Activated CD4-positive, CD25-positive, alpha-beta regulatory T cell treated with anti-CD3 and anti-CD28 coated beads, Interleukin-2, amount 50 U/mL, for 16 hours (primary cell): Measurements from ENCODE around the gene KCNMA1.

Source experiments
- DNase-seq: peaks from one replicate; pipeline ENCODE4 v3.0.0-alpha.2; 2020; ENCODE audit warnings: low read depth, low spot score

Gene KCNMA1

DNA sequence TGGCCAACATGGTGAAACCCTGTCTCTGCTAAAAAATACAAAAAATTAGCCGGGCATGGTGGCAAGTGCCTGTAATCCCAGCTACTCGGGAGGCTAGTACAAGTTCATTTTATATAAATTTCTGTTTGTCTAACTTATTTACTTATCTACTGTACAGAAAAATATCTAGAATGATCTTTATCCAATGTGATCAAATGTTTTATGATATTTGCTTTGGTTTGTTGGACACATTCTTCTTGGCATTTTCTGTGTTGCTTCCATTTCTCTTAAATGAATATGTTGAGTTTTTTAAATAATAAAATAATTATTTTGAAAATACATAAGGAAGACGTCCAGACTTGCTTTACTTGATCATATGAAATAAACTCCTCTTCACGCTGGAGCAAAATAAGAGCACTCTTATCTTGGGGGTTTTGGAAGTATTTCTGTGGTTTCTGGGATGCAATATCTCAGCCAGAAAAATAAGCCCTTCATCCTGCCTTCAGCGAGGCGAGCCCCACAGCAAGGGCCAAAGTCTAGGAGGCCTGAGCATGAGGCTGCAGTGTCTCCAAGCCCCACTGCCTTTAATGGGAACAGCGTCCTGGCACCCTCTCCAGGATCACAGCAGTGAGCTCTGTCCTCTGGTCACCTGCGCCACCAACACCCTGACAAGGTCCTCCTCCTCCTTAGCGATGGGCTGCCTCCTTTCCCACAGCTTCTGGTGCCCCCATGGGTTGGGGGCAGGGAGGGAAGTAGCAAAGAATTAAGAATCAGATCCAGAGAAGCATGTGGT lies 480.2 kb downstream of the KCNMA1 start:
- DNase-seq, result no peak

DNA sequence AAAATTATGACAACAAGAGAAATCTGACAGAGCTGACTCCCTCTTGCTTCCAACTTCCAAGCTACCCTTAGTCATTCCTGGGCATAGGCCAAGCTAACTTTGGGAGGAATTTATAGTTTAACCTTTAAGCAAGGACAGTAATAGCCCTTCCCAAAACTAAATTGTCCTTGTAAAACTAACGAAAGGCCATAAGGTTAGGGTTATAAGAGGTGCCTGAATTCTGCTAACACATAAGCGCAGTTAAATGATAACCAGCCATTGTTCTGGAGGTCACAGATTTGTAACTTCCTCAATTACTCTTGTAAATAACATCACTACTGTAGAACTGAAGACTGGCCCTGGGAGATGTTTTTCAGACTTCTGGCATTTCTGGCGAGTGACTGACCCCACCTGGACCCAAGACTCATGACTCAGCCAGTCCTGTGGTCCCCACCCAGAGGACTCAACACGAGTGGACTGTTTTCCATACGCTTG lies 481.2 kb downstream of the KCNMA1 start:
- no peak for DNase-seq

DNA sequence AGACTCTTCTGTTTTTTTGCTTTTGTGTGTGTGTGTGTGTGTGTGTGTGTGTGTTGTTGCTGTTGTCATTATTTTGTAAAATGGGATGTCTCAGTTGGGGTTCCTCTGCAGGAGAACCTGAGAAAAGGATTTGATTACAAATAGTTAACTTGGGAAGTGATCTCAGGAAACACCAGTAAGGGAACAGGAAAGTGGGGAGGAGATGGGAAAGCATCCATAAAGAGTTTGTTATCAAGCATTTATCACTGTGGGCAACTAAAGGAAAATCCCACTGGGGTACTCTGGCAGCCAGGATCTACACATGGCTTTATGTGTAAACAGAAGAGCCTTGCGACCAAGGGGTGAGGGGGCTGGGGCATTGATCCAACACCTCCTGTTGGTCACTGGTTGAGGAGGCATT lies 485.4 kb downstream of the KCNMA1 start:
- DNase-seq, result no peak

DNA sequence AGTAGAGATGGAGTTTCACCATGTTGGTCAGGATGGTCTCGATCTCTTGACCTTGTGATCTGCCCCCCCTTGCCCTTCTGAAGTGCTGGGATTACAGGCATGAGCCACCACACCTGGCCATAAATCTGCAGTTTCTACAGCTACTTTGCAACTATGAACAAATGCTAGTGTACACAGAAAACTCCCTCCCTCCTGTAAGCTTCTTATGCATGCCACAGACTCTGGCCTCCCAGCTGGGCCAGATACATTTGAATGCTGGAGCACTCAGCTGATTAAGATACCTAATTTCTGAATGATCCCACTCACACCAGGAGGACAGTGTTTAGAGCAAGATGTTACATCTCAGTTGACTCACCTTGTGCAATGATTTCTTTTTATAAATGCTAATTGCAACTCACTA lies 486.2 kb downstream of the KCNMA1 start:
- DNase-seq, result no peak

DNA sequence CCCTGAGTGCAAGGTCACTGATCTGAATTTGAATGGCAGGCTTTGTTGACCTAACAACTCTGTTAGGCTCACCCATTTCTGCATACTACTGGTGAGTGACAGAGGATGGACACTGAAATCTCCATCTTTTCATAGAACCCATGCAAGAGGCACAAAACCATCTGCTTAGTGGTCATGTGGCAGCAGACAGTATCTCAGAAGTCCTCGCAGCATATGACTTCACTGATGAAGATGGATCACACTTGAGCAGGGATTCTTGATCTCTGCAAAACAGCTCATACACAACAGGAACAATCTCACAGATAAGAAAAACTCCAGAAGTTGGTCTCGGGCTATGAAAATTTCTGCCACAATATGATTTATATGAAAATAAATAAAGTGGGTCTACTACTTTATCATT lies 487.9 kb downstream of the KCNMA1 start:
- DNase-seq, result no peak

DNA sequence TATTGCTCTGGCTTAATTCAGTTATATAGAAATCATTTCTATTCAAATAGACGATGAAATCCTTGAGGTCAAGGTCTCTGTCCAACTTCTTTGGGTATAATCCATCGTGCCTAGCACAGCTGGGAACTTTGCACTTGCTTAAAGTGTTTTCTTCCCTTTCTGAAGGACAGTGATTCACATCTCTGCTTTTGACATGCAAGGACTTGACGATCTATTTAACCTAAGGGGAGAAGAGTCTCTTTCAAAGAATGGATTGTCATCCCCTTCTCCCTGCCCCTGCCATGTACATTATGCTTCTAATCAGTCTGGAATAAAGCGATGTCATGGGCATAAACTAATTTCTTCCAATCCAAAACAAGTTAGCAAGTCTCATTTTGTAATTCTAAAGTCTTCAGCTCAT lies 488.6 kb downstream of the KCNMA1 start:
- no peak for DNase-seq

DNA sequence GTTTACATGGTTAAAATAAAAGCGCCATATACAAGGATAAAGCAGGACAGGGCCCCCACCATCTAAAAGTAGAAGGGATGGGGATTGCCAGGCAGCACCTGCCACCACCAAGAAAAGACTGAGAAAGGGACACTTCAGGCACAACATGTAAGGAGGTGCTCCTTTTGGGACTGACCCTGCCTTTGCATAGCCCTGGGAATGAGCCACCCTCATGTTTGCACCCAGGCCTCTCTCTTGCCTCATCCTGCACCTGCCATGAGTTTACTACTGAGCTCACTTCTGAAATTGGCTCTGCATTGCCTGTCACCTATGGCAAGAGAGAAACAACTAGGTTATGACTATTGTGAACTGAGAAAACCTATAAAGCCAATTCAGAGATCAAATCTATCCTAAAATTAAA lies 489.7 kb downstream of the KCNMA1 start:
- no peak for DNase-seq

DNA sequence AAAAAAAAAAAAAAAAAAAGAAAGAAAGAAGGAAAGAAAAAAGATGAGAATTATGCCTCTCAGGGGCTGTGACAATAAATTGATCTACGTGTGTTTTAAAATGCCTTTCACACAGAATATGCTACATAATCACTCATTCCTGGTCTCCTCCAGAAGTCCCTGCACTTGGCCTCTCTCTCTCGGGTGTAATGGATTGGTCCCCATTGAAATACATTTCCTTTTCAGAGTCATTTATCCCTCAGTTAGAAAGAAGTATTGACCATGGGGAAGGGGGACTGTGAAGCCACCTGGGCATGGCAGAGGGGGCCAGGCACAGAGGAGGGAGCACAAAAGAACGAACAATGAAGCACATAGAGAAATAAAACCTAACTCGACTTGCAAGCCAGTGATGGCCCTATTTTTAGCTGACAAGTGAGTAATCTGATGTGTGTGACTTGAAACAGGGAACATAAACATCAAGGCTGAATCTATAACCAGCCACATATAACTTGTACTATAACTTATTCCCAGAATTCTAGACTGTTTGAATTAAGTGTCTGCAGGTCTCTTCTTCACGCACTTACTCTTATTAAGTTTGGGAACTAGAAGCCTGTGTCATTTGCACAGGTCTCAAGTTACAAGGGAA lies 490.8 kb downstream of the KCNMA1 start:
- DNase-seq, result no peak

DNA sequence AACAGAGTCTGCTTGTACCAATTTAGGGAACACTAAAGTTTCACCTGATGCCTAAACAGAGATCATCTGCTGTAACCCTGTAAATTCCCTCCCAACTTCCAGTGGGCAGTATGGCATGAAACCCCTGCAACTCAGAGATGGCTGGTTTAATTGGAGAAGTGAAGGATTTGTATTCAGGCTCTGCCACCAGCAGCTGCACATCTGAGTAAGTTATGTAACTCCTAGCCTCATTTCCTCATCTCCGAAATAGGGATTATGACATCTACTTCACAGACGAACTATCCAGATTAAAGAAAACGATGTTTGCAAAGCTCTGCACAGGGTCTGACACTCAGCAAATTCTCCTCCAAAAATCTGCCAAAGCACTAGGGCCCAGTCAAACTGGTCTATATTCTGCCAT lies 493.0 kb downstream of the KCNMA1 start:
- no peak for DNase-seq

DNA sequence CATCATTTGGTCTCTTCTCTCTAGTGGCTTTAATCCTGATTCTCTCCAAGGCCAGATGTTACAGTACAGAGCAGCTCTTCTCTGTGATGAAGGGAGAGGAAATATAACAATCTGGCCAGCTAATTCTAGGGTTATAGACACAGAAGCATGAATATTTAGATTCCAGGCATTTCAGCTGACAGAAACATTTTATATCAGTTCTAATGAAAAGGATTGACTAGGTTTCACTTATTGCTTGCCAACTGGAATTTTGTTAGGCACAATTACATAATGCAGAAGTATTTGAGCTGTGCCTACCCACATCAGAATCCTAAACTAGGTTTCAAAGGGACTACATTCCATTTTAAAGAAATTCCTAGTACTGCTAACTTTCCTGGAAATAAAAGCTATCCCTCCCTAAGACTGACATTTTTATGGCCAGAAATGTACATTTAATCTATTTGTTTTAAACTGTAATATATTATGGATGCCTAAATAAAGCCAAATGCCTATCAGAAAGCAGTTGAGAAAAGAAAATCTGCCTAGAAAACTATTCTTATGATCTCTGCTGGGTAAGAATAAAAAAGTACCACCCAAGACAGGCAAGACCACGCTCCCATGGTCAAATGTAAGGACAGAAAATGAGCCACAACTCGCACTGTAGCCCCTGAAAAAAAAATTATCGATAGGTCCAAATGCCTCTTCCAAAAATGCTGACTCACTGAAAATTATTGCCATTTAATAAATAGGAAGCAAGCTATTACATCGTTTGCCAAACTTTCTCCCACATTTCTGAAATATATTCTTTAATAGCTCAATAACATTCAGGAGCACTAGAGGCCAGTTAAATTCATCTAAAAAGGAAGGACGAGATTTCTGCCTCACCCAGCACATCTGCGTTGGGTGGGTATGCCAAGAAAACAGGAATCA lies 498.1 kb downstream of the KCNMA1 start:
- no peak for DNase-seq

DNA sequence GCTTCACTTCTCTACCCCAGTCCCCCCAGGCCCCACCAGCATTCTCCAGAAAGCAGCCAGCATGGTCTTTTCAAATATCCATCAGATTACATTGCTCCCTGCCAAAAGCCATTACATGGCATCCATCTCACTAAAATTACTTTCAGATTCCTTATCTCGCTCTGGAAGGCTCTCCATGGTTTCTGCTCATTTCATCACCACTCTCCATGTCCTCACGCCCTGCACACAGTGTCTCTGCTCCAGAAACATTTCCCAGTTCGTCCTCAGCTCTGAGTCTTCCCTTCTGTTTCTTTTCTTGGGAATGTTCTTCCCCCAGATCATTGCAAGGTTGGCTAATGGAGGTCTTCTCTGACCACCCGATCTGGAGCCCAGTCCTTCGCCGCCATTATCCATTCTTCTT lies 499.1 kb downstream of the KCNMA1 start:
- no peak for DNase-seq

DNA sequence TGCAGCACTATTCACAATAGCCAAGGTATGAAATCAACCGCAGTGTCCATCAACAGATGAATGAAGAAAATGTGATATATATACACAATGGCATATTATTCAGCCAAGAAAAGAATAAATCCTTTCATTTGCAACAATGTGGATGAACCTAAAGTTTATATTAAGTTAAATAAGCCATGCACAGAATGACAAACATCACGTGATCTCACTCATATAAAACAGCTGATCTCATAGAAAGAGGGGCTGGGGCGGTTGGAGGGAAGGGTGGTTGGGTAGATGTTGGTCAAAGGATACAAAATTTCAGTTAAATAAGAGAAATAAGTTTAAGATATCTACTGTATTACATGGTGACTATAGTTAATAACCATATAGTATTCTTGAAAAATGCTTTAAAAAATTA lies 502.1 kb downstream of the KCNMA1 start:
- DNase-seq, result no peak

DNA sequence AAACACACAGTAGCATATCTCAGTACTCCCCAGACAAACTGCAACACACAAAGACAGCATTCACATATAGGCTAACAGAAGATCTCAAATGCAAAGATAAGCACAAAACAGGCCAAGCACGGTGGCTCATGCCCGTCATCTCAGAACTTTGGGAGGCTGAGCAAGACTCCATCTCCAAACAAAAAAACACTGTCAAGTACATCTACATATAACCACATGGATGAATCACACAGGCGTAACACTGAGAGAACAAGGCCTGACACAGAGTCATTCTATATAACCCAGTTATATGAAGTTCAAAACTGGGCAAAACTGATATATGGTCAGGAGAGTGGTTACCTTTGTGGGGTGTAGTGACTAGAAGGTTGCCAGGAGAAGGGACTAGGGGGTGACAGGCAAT lies 506.4 kb downstream of the KCNMA1 start:
- DNase-seq, result no peak

DNA sequence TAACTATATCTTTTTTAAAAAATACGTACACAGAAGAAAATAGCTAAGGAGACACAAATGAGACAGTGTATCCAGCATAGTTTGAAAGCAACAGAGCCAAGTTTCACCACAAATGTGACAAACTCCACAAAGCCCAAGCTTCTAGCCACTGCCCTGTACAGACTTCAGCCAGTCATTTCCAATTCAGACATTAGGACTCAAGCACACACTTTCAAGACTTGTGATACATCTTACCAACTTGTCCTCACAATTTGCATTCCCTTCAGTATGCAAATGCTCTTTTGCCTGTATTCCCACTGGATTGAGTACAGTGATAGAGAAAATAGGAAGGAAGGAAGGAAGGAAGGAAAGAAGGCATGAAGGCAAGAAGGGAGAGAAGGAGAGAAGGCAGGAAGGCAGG lies 510.4 kb downstream of the KCNMA1 start:
- no peak for DNase-seq

DNA sequence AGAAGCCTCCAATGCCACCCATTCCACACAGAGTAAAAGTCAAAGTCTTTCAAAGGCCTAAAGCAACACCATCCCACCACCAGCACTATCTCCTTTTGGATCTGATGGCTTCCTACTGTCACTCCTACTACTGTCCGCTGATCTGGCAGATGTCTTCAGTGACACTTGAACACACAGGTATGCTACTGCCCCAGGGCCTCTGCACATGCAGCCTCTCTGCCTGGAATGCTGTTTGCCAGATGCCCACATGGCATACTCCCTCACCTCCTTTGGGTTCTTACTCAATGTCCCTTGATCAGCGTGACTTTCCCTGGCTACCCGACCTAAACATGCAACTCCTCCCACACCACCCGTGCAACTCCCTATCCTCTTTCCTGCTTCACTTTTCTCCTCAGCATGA lies 512.4 kb downstream of the KCNMA1 start:
- DNase-seq, result no peak

DNA sequence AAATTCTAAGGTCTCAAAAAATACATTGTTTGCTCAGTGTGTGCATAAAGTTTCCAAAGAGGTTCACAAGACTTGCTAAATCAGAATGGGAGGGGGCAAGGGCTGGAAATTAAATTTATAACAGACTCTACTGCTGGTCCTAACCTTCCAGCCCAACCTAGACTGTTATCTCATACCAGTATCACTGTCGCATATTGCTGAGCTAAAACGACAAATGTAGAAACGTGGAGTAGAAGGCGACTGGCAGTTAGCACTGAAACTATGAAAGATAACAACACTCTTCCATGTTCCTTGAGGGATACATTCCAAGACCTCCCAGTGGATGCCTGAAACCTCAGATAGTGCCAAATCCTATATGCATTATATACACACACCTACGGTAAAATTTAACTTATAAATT lies 514.3 kb downstream of the KCNMA1 start:
- DNase-seq, result no peak

DNA sequence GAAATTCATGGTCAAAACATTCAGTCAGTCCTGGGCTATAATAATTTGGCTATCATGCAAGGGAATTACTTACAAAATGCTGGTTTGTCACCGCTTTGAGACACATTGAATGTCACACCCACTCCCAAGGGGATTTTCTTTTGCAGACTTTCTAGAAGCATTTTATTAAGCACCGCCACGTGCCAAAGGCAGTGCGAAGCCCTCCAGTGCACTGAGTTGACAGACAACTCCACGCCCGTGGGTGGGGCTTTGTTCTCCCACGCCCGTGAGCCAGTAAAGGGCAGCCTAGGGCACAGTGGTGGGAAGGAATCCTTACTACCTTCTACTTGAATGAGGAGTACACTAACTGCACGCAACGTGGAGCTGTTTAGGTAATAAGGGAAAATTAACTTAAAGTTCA lies 515.8 kb downstream of the KCNMA1 start:
- no peak for DNase-seq

DNA sequence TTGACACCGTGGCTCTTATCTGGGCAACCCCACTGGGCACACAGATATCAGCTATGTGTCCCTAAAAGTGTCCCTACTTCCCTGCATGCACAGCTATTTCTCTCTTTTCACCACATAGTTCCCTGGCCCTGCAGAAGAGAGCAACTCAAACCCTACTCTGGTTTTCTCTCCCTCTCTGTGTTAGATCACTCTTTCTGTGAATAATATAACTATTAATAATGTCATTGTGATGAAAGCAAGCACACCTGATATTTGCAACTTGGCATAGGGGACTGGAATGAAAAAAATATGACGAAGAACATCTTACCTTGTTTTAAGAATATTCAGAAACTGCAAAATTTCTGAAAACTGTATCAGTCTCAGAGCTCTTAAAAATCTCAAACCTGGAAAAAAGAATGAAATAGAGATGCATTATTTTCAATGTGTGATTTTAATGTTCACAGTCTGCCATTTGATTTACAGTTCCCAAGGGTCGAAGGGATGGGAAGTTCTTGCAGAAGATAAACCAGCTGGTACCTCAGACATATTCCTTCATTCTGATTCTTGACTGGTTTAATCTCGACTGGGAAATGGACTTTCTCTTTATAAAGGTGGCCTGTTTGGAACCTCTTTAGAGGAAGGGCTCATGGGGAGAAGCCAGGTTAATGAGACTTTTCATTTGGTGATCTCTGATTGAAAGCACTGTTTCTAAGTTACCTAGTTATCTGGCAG lies 516.8 kb downstream of the KCNMA1 start:
- DNase-seq, result no peak

DNA sequence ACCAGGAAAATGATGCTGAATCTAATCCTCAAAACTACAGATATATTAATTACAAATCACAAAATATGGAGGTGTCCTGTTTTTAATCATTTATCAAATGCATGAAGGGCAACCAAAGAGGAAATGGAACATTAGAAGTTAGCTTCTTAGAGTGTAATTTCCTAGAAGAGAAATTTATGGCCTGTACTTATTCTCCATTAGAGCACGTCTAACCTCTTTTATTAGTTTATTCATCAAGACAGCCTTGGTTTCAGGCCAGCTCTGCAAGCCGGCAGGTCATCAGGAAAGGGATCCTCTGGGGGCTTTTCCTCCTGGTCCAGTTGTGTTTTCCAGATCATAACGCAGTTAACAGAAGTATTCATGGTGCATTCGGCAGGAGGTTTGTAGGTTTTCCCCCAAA lies 517.6 kb downstream of the KCNMA1 start:
- DNase-seq, result no peak

DNA sequence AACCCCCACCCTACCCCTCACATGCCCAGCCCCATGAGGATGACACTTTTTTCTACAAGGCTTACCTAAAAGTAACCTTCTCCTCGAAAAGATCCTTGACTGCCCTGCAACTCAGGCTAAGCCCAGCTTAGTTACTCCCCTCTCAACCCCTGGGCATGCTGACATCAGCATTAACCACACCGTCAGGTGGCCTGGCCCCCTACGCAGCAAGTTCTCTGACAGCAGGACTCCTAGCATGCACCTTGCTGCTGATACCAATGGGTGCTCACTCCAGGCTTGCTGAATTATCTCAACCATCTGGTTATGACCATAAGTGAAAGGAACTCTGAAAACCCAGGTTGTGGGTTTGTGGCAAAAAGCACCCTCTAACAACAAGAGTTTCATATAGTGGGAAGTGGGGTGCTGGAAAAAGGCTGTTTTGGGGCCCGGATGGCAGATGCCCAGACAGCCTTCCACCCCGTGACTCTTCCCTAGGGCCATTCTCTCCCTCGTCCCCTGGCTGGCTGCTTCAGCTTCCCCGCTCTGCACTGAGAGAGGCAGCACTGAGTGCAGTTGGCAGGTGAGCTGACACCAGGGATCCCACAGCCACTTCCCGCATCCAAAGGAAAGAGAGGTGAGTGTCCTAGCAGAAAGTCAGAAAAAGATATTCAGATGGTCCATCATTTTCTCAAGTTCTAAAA lies 518.9 kb downstream of the KCNMA1 start:
- no peak for DNase-seq

DNA sequence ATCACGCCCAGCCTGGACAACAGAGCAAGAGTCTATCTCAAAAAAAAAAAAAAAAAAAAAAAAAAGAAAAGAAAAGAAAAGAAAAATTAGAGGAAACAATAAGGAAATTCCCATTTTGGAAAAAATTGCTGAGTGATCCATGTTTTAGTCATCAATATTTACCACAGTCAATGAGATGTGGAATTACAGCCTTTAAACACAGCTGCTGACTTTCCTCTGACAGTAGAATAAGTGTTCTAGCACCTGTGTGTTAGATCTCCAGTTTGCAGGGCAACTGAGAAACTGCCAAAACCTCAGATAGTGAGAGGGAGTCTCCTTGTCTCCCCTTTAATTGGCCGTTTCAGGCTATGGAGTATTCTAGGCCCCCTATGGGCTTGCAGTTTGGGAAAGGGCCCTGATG lies 520.1 kb downstream of the KCNMA1 start:
- DNase-seq, result no peak
